Measurements from ENCODE around the gene SYTL2. TPM values are rescaled to one million over a fixed set of nuclear protein-coding genes. Genes with fewer than 3 reads are reported as not detected.

The SYTL2 gene
- total and polyA plus RNA-seq, 2 experiments from 2014 or later: 3.4 to 7.2 TPM

DNA sequence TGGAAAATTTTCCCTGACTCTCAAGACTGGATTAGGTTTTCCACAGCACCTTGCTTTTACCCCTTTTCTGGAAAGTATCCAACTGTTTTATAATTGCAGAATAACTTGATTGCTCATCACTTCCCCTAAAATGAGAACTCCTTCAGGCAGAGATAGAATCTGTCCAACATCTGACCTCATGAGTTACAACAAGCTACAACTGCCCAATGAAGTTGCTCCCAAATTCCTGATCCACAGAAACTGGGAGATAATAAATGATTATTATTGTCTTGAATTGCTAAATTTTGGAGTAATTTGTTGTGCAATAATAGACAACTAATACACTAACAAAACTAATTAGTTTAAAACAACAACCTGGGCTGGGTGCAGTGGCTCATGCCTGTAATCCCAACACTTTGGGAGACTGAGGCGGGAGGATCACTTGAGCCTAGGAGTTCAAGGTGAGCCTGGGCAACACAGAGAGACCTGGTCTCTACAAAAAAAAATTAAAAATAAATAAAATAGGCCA, 34.2 kb upstream of the SYTL2 start:
- Histone ChIP-seq H4K20me1 (replicated peaks; ENCODE audit: insufficient read depth) (no peaks in the 10 kb centered on the region), H3K27me3 (ENCODE audit: insufficient read depth) (no peaks in the 10 kb centered on the region), H3K79me2 (replicated peaks; ENCODE audit: insufficient read depth) (no peaks in the 10 kb centered on the region), H3K36me3 (ENCODE audit: insufficient read depth) (no peaks in the 10 kb centered on the region), H3F3A (replicated peaks; ENCODE audit: low read depth) (no peaks in the 10 kb centered on the region), H3K27ac (ENCODE audit: low read depth) (no peak overlapping the region), H2AFZ (no peak overlapping the region), H3K4me2 (no peak overlapping the region), H3K4me1 (ENCODE audit: insufficient read depth) (no peaks in the 10 kb centered on the region), H3K4me3 (no peak overlapping the region), H3K9me2 (ENCODE audit: insufficient read depth) (no peaks in the 10 kb centered on the region; the same call in 1 of the 2 replicates)
- no peaks in the 10 kb centered on the region for H3K4me1 Mint-ChIP-seq
- no peak overlapping the region for H3K4me3 Mint-ChIP-seq
- peaks cover 28% of the 10 kb centered on the region for H3K9me3 Mint-ChIP-seq
- no peak overlapping the region for H3K27ac Mint-ChIP-seq
- H3K36me3 Mint-ChIP-seq (ENCODE audit: low read depth): peaks cover 11% of the 10 kb centered on the region
- ATAC-seq: no peak
- no peak for DNase-seq (ENCODE audit: low spot score)
- peaks cover 2% of the 10 kb centered on the region for H3K27me3 Mint-ChIP-seq (ENCODE audit: insufficient read depth, low read depth, poor library complexity)
- TF ChIP-seq EZH2phosphoT487 (IDR thresholded peaks at IDR 0.05; ENCODE audit: unreplicated experiment): no peak
- TF ChIP-seq POLR2AphosphoS5 (IDR thresholded peaks at IDR 0.05; ENCODE audit: low read depth): no peak
- TF ChIP-seq, protein P1, sequence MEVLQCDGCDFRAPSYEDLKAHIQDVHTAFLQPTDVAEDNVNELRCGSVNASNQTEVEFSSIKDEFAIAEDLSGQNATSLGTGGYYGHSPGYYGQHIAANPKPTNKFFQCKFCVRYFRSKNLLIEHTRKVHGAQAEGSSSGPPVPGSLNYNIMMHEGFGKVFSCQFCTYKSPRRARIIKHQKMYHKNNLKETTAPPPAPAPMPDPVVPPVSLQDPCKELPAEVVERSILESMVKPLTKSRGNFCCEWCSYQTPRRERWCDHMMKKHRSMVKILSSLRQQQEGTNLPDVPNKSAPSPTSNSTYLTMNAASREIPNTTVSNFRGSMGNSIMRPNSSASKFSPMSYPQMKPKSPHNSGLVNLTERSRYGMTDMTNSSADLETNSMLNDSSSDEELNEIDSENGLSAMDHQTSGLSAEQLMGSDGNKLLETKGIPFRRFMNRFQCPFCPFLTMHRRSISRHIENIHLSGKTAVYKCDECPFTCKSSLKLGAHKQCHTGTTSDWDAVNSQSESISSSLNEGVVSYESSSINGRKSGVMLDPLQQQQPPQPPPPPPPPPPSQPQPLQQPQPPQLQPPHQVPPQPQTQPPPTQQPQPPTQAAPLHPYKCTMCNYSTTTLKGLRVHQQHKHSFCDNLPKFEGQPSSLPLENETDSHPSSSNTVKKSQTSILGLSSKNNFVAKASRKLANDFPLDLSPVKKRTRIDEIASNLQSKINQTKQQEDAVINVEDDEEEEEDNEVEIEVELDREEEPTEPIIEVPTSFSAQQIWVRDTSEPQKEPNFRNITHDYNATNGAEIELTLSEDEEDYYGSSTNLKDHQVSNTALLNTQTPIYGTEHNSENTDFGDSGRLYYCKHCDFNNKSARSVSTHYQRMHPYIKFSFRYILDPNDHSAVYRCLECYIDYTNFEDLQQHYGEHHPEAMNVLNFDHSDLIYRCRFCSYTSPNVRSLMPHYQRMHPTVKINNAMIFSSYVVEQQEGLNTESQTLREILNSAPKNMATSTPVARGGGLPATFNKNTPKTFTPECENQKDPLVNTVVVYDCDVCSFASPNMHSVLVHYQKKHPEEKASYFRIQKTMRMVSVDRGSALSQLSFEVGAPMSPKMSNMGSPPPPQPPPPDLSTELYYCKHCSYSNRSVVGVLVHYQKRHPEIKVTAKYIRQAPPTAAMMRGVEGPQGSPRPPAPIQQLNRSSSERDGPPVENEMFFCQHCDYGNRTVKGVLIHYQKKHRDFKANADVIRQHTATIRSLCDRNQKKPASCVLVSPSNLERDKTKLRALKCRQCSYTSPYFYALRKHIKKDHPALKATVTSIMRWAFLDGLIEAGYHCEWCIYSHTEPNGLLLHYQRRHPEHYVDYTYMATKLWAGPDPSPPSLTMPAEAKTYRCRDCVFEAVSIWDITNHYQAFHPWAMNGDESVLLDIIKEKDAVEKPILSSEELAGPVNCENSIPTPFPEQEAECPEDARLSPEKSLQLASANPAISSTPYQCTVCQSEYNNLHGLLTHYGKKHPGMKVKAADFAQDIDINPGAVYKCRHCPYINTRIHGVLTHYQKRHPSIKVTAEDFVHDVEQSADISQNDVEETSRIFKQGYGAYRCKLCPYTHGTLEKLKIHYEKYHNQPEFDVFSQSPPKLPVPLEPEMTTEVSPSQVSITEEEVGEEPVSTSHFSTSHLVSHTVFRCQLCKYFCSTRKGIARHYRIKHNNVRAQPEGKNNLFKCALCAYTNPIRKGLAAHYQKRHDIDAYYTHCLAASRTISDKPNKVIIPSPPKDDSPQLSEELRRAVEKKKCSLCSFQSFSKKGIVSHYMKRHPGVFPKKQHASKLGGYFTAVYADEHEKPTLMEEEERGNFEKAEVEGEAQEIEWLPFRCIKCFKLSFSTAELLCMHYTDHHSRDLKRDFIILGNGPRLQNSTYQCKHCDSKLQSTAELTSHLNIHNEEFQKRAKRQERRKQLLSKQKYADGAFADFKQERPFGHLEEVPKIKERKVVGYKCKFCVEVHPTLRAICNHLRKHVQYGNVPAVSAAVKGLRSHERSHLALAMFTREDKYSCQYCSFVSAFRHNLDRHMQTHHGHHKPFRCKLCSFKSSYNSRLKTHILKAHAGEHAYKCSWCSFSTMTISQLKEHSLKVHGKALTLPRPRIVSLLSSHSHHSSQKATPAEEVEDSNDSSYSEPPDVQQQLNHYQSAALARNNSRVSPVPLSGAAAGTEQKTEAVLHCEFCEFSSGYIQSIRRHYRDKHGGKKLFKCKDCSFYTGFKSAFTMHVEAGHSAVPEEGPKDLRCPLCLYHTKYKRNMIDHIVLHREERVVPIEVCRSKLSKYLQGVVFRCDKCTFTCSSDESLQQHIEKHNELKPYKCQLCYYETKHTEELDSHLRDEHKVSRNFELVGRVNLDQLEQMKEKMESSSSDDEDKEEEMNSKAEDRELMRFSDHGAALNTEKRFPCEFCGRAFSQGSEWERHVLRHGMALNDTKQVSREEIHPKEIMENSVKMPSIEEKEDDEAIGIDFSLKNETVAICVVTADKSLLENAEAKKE (CRISPR knock-in tag; IDR thresholded peaks at IDR 0.05): no peak
- TF ChIP-seq, protein P2, sequence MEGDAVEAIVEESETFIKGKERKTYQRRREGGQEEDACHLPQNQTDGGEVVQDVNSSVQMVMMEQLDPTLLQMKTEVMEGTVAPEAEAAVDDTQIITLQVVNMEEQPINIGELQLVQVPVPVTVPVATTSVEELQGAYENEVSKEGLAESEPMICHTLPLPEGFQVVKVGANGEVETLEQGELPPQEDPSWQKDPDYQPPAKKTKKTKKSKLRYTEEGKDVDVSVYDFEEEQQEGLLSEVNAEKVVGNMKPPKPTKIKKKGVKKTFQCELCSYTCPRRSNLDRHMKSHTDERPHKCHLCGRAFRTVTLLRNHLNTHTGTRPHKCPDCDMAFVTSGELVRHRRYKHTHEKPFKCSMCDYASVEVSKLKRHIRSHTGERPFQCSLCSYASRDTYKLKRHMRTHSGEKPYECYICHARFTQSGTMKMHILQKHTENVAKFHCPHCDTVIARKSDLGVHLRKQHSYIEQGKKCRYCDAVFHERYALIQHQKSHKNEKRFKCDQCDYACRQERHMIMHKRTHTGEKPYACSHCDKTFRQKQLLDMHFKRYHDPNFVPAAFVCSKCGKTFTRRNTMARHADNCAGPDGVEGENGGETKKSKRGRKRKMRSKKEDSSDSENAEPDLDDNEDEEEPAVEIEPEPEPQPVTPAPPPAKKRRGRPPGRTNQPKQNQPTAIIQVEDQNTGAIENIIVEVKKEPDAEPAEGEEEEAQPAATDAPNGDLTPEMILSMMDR (conservative IDR thresholded peaks at IDR 0.05; ENCODE audit: low read depth in 2 of 2): no peak
- no peak for TF ChIP-seq CREB1 (CRISPR knock-in tag; IDR thresholded peaks at IDR 0.05; ENCODE audit: low read depth)
- TF ChIP-seq ZNF331 (CRISPR knock-in tag; IDR thresholded peaks at IDR 0.05; ENCODE audit: low read depth): no peak
- TF ChIP-seq ZNF114 (CRISPR knock-in tag; IDR thresholded peaks at IDR 0.05): no peak
- TF ChIP-seq, protein P3, sequence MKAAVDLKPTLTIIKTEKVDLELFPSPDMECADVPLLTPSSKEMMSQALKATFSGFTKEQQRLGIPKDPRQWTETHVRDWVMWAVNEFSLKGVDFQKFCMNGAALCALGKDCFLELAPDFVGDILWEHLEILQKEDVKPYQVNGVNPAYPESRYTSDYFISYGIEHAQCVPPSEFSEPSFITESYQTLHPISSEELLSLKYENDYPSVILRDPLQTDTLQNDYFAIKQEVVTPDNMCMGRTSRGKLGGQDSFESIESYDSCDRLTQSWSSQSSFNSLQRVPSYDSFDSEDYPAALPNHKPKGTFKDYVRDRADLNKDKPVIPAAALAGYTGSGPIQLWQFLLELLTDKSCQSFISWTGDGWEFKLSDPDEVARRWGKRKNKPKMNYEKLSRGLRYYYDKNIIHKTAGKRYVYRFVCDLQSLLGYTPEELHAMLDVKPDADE (IDR thresholded peaks at IDR 0.05): no peak
- TF ChIP-seq, protein P4, sequence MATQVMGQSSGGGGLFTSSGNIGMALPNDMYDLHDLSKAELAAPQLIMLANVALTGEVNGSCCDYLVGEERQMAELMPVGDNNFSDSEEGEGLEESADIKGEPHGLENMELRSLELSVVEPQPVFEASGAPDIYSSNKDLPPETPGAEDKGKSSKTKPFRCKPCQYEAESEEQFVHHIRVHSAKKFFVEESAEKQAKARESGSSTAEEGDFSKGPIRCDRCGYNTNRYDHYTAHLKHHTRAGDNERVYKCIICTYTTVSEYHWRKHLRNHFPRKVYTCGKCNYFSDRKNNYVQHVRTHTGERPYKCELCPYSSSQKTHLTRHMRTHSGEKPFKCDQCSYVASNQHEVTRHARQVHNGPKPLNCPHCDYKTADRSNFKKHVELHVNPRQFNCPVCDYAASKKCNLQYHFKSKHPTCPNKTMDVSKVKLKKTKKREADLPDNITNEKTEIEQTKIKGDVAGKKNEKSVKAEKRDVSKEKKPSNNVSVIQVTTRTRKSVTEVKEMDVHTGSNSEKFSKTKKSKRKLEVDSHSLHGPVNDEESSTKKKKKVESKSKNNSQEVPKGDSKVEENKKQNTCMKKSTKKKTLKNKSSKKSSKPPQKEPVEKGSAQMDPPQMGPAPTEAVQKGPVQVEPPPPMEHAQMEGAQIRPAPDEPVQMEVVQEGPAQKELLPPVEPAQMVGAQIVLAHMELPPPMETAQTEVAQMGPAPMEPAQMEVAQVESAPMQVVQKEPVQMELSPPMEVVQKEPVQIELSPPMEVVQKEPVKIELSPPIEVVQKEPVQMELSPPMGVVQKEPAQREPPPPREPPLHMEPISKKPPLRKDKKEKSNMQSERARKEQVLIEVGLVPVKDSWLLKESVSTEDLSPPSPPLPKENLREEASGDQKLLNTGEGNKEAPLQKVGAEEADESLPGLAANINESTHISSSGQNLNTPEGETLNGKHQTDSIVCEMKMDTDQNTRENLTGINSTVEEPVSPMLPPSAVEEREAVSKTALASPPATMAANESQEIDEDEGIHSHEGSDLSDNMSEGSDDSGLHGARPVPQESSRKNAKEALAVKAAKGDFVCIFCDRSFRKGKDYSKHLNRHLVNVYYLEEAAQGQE (IDR thresholded peaks at IDR 0.05; ENCODE audit: unreplicated experiment): no peak
- TF ChIP-seq JUNB (IDR thresholded peaks at IDR 0.05; ENCODE audit: unreplicated experiment): no peak
- no peak for TF ChIP-seq STAT1 (IDR thresholded peaks at IDR 0.05; ENCODE audit: unreplicated experiment)
- no peak for TF ChIP-seq NANOG (IDR thresholded peaks at IDR 0.05; ENCODE audit: borderline replicate concordance)

Measured in GM23338 (cell line).